Mononuclear cell (primary cell): ENCODE results near the gene NOL4L. TPM values are rescaled to one million over a fixed set of nuclear protein-coding genes. Genes with fewer than 3 reads are reported as not detected.

Experiments used
- H3K27me3 ChIP-seq: 2 replicates; pipeline ENCODE4 v1.6.0; 2011; ENCODE audit warnings: low read length, control low read depth; ENCODE audit not compliant: insufficient read depth
- H3K4me1 ChIP-seq: 2 replicates; pipeline ENCODE4 v1.5.1; 2011; ENCODE audit warnings: mild to moderate bottlenecking, low read length, control low read depth; ENCODE audit not compliant: insufficient read depth
- H3K4me3 ChIP-seq: 2 replicates; pipeline ENCODE4 v1.5.1; 2011; ENCODE audit warnings: mild to moderate bottlenecking, low read length, moderate library complexity
- H3K9me3 ChIP-seq: 2 replicates; pipeline ENCODE4 v1.5.1; 2011; ENCODE audit warnings: low read depth, mild to moderate bottlenecking, control low read depth, low read length
- total RNA-seq: library from RNA; depleted of rRNA; stranded (reverse); fragments of >200 nt; gene quantifications from one replicate; pipeline ENCODE4 v1.2.3, GENCODE V29; 2012

The NOL4L gene
- total RNA-seq, 1 donor: 26.2 TPM

GRCh38 chr20:32446301-32447100, 138.6 kb downstream of the NOL4L start:
- Histone ChIP-seq H3K4me3 (no peak overlapping the region), H3K4me1 (peaks cover 30% of the 10 kb centered on the region), H3K9me3 (no peaks in the 10 kb centered on the region), H3K27me3 (no peaks in the 10 kb centered on the region)

GRCh38 chr20:32445539-32446273, 139.4 kb downstream of the NOL4L start:
- H3K4me3 ChIP-seq: no peak overlapping the region
- peaks cover 26% of the 10 kb centered on the region for H3K4me1 ChIP-seq
- no peaks in the 10 kb centered on the region for H3K27me3 ChIP-seq
- no peaks in the 10 kb centered on the region for H3K9me3 ChIP-seq

- H3K9me3 ChIP-seq: no peaks in the 10 kb centered on the region
- H3K4me1 ChIP-seq: peaks cover 15% of the 10 kb centered on the region
- no peaks in the 10 kb centered on the region for H3K27me3 ChIP-seq
- H3K4me3 ChIP-seq: no peak overlapping the region
These were observed 140.5 kb downstream of the NOL4L start for GRCh38 chr20:32444474-32445220.

GRCh38 chr20:32443386-32443974, 141.7 kb downstream of the NOL4L start:
- Histone ChIP-seq H3K27me3 (no peaks in the 10 kb centered on the region), H3K9me3 (no peaks in the 10 kb centered on the region), H3K4me1 (peaks cover 6% of the 10 kb centered on the region), H3K4me3 (no peak overlapping the region)

GRCh38 chr20:32442630-32443373, 142.3 kb downstream of the NOL4L start:
- Histone ChIP-seq H3K4me3 (no peak overlapping the region), H3K27me3 (no peaks in the 10 kb centered on the region), H3K4me1 (peaks cover 6% of the 10 kb centered on the region), H3K9me3 (no peaks in the 10 kb centered on the region)

GRCh38 chr20:32441638-32442037, 143.5 kb downstream of the NOL4L start:
- Histone ChIP-seq H3K4me1 (peaks cover 6% of the 10 kb centered on the region), H3K9me3 (no peaks in the 10 kb centered on the region), H3K27me3 (no peaks in the 10 kb centered on the region), H3K4me3 (no peak overlapping the region)

- Histone ChIP-seq H3K9me3 (no peaks in the 10 kb centered on the region), H3K27me3 (no peaks in the 10 kb centered on the region), H3K4me3 (no peak overlapping the region), H3K4me1 (peaks cover 1% of the 10 kb centered on the region)
These were observed 144.4 kb downstream of the NOL4L start for GRCh38 chr20:32440758-32441078.

- Histone ChIP-seq H3K9me3 (no peaks in the 10 kb centered on the region), H3K27me3 (no peaks in the 10 kb centered on the region), H3K4me1 (no peaks in the 10 kb centered on the region), H3K4me3 (no peak overlapping the region)
These were observed 144.9 kb downstream of the NOL4L start for GRCh38 chr20:32440069-32440757.

- Histone ChIP-seq H3K4me1 (no peaks in the 10 kb centered on the region), H3K9me3 (no peaks in the 10 kb centered on the region), H3K4me3 (no peak overlapping the region), H3K27me3 (no peaks in the 10 kb centered on the region)
These were observed 145.9 kb downstream of the NOL4L start for GRCh38 chr20:32439132-32439829.

GRCh38 chr20:32438331-32438858, 146.7 kb downstream of the NOL4L start:
- Histone ChIP-seq H3K27me3 (no peaks in the 10 kb centered on the region), H3K4me3 (no peak overlapping the region), H3K4me1 (no peaks in the 10 kb centered on the region), H3K9me3 (no peaks in the 10 kb centered on the region)

- Histone ChIP-seq H3K9me3 (no peaks in the 10 kb centered on the region), H3K4me3 (no peak overlapping the region), H3K4me1 (no peaks in the 10 kb centered on the region), H3K27me3 (no peaks in the 10 kb centered on the region)
These were observed 147.6 kb downstream of the NOL4L start for GRCh38 chr20:32437391-32438074.

- Histone ChIP-seq H3K27me3 (no peaks in the 10 kb centered on the region), H3K9me3 (no peaks in the 10 kb centered on the region), H3K4me3 (no peak overlapping the region), H3K4me1 (no peaks in the 10 kb centered on the region)
These were observed 148.2 kb downstream of the NOL4L start for GRCh38 chr20:32436968-32437367.
